ENCODE data around the gene SCUBE2. TPM values are rescaled to one million over a fixed set of nuclear protein-coding genes. Genes with fewer than 3 reads are reported as not detected.
A peak's percentile ranks its signal among the peaks of the same experiment; 100 is the strongest.

Gene SCUBE2
- total RNA-seq, 1 donor from 2014 or later, result 8.4 TPM

GRCh38 chr11:9047964-9048523 lies 43.4 kb downstream of the SCUBE2 start:
- DNase-seq (ENCODE audit: low read depth), result no peak

- DNase-seq (ENCODE audit: low read depth), result no peak
Measured at GRCh38 chr11:9046481-9046880, 44.9 kb downstream of the SCUBE2 start.

- DNase-seq (ENCODE audit: low read depth), result no peak
Measured at GRCh38 chr11:9042488-9042887, 48.9 kb downstream of the SCUBE2 start.

- no peak for DNase-seq (ENCODE audit: low read depth)
Measured at GRCh38 chr11:9041747-9042146, 49.7 kb downstream of the SCUBE2 start.

GRCh38 chr11:9040410-9040809 lies 51.0 kb downstream of the SCUBE2 start:
- DNase-seq (ENCODE audit: low read depth), result no peak

GRCh38 chr11:9039863-9040262 lies 51.5 kb downstream of the SCUBE2 start:
- DNase-seq (ENCODE audit: low read depth), result no peak

- no peak for DNase-seq (ENCODE audit: low read depth)
Measured at GRCh38 chr11:9039198-9039597, 52.2 kb downstream of the SCUBE2 start.

- DNase-seq (ENCODE audit: low read depth), result no peak
Measured at GRCh38 chr11:9038541-9038940, 52.9 kb downstream of the SCUBE2 start.

- no peak for DNase-seq (ENCODE audit: low read depth)
Measured at GRCh38 chr11:9037963-9038362, 53.4 kb downstream of the SCUBE2 start.

- no peak for DNase-seq (ENCODE audit: low read depth)
Measured at GRCh38 chr11:9037046-9037780, 54.2 kb downstream of the SCUBE2 start.

GRCh38 chr11:9030601-9031000 lies 60.8 kb downstream of the SCUBE2 start:
- DNase-seq (ENCODE audit: low read depth), result no peak

- DNase-seq (ENCODE audit: low read depth), result no peak
Measured at GRCh38 chr11:9029422-9029821, 62.0 kb downstream of the SCUBE2 start.

GRCh38 chr11:9028581-9028980 lies 62.8 kb downstream of the SCUBE2 start:
- peak; percentile 27 for DNase-seq (ENCODE audit: low read depth)

GRCh38 chr11:9025101-9025850 lies 66.1 kb downstream of the SCUBE2 start:
- no peak for DNase-seq (ENCODE audit: low read depth)

GRCh38 chr11:9022961-9023680 lies 68.3 kb downstream of the SCUBE2 start:
- no peak for DNase-seq (ENCODE audit: low read depth)

- no peak for DNase-seq (ENCODE audit: low read depth)
Measured at GRCh38 chr11:9020916-9021315, 70.5 kb downstream of the SCUBE2 start.

GRCh38 chr11:9019861-9020260 lies 71.5 kb downstream of the SCUBE2 start:
- no peak for DNase-seq (ENCODE audit: low read depth)

- peak; percentile 84 for DNase-seq (ENCODE audit: low read depth)
Measured at GRCh38 chr11:9017773-9018172, 73.6 kb downstream of the SCUBE2 start.

- no peak for DNase-seq (ENCODE audit: low read depth)
Measured at GRCh38 chr11:9016916-9017642, 74.3 kb downstream of the SCUBE2 start.

- peak; percentile 93 for DNase-seq (ENCODE audit: low read depth)
Measured at GRCh38 chr11:9015677-9016076, 75.7 kb downstream of the SCUBE2 start.

GRCh38 chr11:9014826-9015225 lies 76.6 kb downstream of the SCUBE2 start:
- peak; percentile 79 for DNase-seq (ENCODE audit: low read depth)
